NCI-H146 treated with DMSO at 0.1 percent for 48 hours (cell line): ENCODE results near the gene PHPT1.
A peak's percentile ranks its signal among the peaks of the same experiment; 100 is the strongest.
"Not testable (repeated sequence)": the region's sequence is repeated elsewhere in the genome, so short reads cannot be mapped to it uniquely, and the experiment has no call there.

Source experiments
- DNase-seq: peaks from one replicate; lab custom pipeline; 2025; ENCODE audit not compliant: unreplicated experiment; lab: John Stamatoyannopoulos, UW

PHPT1 gene

DNA sequence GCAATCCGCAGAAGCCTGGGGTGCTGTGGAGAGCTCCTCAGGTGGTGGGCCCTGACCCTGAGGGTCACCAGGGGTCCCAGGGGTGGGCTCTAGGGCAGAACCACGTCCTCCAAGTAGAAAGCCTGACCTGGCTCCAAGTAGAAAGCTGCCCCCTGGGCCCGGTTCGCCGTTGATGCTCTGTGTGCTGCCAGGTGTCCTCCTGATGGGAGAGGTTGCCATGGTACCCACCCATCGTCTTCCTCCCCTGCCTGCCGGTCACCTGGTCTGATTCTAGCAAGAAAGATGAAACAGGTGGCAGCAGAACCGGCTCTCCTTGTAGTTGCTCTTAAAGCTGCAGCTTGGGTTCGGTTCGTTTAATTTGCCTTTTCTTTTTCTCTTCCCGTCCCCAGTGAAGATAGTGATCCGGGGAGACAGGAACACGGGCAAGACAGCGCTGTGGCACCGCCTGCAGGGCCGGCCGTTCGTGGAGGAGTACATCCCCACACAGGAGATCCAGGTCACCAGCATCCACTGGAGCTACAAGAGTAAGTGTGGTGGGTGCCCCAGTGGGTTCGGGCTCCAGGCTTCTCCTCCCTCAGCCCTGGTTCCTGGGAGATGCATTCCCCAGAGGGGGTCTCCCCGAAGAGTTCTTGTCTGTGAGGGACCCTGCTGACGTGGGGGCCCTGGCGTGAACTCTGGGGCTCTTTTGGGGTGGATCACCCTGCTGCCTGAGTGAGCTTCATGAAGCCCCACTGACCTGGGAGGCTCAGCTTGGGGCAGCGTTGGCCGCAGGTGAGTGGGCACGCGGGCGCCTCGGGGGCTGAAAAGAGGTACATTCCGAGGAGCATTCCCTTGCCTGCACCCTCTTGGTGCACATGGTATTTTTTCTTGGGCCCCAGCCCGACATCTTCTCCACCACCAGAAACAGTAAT lies 25.8 kb upstream of the PHPT1 start:
- peak; percentile 31 for DNase-seq

GRCh38 chr9:136824496-136825225 lies 24.5 kb upstream of the PHPT1 start:
- no peak for DNase-seq

GRCh38 chr9:136825295-136826187 lies 23.7 kb upstream of the PHPT1 start:
- DNase-seq, result no peak

GRCh38 chr9:136826188-136826541 lies 23.0 kb upstream of the PHPT1 start:
- DNase-seq, result no peak

DNA sequence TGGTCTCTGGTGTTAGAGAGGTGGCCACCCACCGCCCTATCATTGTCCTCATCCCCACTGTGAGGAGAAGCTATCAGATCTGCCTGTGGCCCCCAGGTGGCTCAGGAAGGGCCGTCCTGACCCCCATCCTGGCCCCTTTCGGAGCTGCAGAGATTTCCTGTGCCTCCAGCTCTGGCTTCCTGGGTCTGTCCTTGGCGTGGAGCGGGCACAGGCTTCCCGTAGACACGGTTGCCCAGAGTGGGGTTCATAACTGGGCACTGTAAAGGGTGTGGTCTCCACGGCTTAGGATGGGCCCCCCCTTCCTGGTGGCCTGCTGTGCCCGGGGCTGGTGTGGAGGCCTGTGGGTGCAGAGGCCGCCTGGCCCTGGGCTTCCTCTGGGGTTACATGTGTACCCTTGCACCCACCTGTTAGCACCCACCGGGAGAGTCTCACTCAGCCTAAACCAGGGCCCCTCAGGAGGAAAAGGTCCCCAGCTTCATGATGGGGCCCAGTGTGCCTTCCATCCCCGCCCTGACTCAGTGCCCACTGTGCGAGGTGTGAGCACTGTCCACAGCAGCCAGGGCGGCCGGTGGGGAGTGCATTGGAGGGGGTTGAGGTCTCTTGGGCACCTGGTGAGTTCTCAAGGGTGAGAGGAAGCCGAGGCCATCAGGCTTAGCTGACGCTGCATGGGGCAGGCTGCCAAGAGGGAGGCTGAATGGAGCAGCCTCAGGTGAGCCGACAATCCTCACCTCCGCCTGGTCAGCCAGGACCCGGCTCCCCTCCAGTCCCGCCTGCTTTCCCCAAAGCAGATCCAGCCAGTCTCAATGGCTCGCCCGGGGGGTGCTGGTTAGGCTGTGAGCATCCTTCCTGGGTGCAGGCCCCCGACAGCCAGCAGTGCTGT lies 22.3 kb upstream of the PHPT1 start:
- no peak for DNase-seq

- no peak for DNase-seq
Observed at GRCh38 chr9:136827794-136828473, 21.3 kb upstream of the PHPT1 start.

DNA sequence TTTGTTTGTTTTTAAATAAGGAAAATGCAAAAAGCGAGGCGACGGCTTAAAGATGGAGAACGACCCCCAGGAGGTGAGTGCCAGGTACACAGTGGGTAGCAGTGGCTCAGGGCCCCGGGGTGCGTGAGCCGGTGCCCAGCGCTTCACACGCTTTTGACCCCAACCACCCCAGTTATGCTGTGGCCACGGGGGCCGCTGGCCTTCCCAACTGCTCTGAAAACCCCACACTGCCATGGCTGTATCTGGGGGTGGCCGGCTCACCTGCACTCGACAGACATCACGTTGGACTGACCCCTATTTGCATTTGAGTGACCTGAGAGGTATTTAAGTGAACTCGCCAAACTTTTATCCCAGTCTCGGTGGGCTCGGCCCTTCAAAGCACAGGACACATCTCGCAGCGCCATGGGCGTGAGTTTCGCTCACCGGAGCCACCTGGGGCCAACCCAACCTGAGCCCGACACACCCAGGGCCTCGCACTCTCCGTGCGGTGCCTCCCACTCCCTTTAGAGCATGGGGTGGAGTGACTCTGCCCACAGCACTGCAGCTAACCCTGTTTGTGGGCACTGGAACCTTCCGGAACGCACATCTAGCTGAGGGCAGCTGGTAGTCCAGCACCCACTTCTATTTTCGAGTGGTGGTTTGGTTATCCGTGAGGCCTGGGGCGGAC lies 20.6 kb upstream of the PHPT1 start:
- no peak for DNase-seq

- DNase-seq, result no peak
Observed at GRCh38 chr9:136829412-136829811, 19.8 kb upstream of the PHPT1 start.

GRCh38 chr9:136829981-136830885 lies 19.0 kb upstream of the PHPT1 start:
- DNase-seq, result no peak

DNA sequence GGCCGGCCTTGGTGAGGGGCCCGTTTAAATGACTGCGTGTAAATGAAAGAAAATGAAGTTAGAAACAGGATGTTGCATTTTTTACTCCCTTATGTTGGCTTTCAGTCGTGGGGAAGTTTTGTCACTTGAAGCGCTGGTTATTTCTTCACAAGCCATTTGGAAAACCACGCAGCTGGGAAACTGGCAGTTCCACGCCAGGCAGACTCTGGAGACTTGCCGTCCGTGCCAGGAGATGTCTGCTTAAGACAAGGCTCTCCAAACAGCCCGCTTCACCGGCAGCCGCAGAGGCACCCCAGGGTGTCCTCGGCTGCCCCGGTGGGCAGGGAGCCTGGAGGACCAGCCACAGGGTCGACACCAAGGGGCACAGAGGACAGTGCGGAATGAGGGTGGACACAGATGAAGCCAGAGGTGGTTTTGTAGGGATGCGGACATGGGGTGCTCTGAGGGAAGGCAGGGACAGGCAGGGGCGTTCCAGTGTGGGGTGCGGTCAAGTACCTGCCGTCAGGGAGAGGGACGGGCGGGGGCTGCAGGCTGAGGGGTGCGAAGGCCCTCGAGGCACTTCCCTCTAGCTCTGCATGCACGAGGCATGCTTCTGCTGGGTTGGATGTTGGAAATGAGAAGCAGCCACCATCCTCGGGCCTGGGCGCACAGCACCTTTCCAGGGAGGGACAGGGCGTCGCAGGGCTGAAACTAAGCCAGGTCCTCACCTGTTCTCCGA lies 18.0 kb upstream of the PHPT1 start:
- DNase-seq, result no peak

DNA sequence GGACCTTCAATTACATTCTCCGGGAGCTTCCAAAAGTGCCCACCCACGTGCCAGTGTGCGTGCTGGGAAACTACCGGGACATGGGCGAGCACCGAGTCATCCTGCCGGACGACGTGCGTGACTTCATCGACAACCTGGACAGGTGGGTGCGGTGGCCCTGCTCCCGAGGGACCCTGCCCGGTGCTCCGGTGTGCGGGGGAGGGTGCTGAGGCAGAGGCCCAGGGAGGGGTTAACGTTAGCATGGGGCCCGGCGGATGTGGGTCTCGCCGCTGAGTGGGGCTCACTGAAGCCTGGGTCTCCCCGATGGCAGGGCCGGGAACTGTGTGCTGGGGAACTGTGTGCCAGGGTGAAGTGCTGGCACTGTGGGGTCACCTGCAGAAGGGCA lies 17.5 kb upstream of the PHPT1 start:
- no peak for DNase-seq

DNA sequence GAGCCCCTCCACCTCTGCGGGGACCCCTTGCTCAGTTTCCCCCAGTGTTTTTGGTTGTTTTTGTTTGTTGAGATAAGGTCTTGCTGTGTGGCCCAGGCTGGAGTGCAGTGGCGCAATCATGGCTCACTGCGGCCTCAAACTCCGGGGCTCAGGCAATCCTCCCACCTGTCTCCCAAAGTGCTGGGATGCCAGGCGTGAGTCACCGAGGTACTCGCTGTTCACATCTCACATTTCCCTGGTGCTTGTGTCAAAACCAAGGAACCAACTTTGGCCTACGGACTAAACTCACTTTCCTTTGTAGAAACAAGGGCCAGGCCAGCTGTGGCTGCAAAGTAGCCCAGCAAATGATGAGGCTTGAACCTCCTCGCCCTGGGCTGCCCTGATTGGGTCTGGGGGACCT lies 16.6 kb upstream of the PHPT1 start:
- DNase-seq, result no peak

DNA sequence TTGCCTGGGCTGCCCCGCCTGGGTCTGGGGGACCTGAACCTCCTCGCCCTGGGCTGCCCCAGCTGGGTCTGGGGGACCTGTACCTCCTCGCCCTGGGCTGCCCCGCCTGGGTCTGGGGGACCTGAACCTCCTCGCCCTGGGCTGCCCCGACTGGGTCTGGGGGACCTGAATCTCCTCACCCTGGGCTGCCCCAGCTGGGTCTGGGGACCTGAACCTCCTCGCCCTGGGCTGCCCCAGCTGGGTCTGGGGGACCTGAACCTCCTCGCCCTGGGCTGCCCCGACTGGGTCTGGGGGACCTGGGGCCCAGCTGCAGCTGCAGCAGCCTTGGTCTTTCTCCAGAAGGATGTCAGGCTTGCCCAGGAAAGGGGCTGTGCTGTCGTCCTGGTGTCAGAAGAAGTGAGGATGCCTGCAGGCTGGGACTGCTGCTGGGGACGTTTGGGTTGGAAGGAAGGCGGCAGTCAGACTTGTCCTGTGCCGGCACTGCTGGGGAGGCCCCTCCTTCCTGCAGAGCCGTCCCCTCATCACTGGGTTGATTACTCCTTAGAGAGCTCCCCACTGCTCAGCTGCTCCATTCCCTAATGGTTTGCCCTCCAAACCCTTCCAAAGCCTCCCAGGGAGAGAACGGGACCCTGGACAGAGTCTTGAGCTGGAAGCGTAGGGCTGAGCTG lies 15.7 kb upstream of the PHPT1 start:
- DNase-seq, result not testable (repeated sequence)

- no peak for DNase-seq
Observed at GRCh38 chr9:136835162-136835931, 13.9 kb upstream of the PHPT1 start.

DNA sequence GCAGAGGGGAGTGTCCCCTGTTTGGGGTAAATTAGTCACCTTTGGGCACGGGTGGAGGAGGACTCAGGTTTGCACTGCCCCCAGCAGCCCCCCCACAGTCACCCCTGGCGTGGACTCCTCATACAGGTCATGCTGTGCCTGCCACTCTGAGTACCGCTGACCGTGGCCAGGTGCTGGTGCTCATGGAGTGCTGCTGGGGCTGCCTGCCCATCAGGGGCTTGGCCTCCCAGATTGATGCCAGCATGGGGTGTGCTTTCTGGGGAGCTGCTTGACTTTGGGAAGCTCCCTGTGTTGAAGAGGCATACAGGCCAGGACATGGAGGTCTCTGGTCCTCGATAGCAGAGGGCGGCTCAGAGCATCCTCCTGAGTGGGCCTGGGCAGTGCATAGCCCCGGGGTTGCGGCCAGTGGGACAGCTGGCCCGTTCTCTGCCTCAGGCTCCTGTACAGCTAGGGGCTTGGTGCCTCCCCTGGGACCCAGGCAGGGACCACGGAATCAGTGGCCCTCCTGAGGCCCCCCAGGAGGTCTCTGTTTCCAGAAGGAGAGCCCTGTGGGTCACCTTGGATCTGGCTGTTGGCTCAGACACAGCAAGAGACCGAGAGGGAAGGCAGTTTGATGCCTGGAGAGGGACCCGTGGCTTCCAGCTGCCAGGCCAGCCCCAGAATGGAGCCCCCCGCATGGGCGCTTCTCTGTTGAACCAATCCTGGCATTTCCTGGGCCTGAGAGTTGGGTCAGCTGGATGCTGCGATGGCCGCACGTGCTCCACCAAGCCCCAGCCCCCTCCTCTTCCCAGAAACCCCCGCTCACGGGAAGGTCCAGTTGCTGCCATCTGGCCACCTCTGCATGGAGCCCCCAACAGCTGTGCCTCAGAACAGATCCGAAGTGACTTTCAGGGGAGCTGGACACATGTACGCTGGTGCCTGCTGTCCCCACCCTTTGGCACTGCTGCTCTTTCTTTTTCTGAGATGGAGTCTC lies 13.0 kb upstream of the PHPT1 start:
- DNase-seq, result no peak
